Measurements from ENCODE around the gene ACER3.
A peak's percentile ranks its signal among the peaks of the same experiment; 100 is the strongest.
"Not testable (repeated sequence)": the region's sequence is repeated elsewhere in the genome, so short reads cannot be mapped to it uniquely, and the experiment has no call there.

ACER3 gene

GRCh38 chr11:76824083-76824939 lies 36.4 kb upstream of the ACER3 start:
- H3K4me2 ChIP-seq (ENCODE audit: low read length), result no peak overlapping the region
- peak overlapping the region; percentile 68 for H3K4ac ChIP-seq (ENCODE audit: low read depth, low read length)
- H3K4me1 ChIP-seq (ENCODE audit: control insufficient read depth in 1 of 2, insufficient read depth in 2 of 2, low read length in 2 of 2), result peaks cover 21 to 22% of the 10 kb centered on the region in 2 experiments
- peak overlapping the region; percentile 47 for H3K27ac ChIP-seq (ENCODE audit: low read depth, low read length)
- H2AFZ ChIP-seq (ENCODE audit: insufficient read depth, low read length, poor library complexity), result peak overlapping the region; percentile 66
- no peak overlapping the region for H3K23ac ChIP-seq (ENCODE audit: low read length)
- H3K79me1 ChIP-seq (ENCODE audit: low read length), result peaks cover 15% of the 10 kb centered on the region
- WGBS (ENCODE audit: extremely low coverage, insufficient coverage, insufficient read length), result no CpG with 5 or more reads among the region's 9 CpGs
- peak overlapping the region; percentile 74 for H2BK5ac ChIP-seq (ENCODE audit: low read depth, low read length, poor library complexity)
- peak overlapping the region; percentile 94 for H2BK120ac ChIP-seq (ENCODE audit: insufficient read depth, low read length, poor library complexity)
- peak overlapping the region; percentile 82 for H4K8ac ChIP-seq (ENCODE audit: low read depth, low read length)
- peak overlapping the region; percentile 95 for H4K91ac ChIP-seq (ENCODE audit: low read depth, low read length)
- peak overlapping the region; percentile 75 for H4K12ac ChIP-seq (ENCODE audit: low read depth, low read length)
- DNase-seq, result peak in 1 of 2 donors; percentile 34
- no peak overlapping the region for H3K4me3 ChIP-seq (ENCODE audit: low read depth, low read length)
- peak overlapping the region; percentile 69 for H3K14ac ChIP-seq (ENCODE audit: low read length)
- no peaks in the 10 kb centered on the region for H3K36me3 ChIP-seq (ENCODE audit: control insufficient read depth in 1 of 2, insufficient read depth in 2 of 2, low read length in 2 of 2)
- peaks cover 3% of the 10 kb centered on the region for H3K79me2 ChIP-seq (ENCODE audit: control insufficient read depth, insufficient read depth, low read length, poor library complexity)
- H3K27me3 ChIP-seq (ENCODE audit: insufficient read depth, low read length), result no peaks in the 10 kb centered on the region
- H3K18ac ChIP-seq (ENCODE audit: low read length), result peak overlapping the region; percentile 67
- H3K9ac ChIP-seq (ENCODE audit: low read length), result no peak overlapping the region
- H3K9me3 ChIP-seq (ENCODE audit: insufficient read depth, low read depth, low read length), result no peaks in the 10 kb centered on the region
- peak overlapping the region; percentile 91 for H2AK5ac ChIP-seq (ENCODE audit: low read length)
- peak overlapping the region; percentile 97 for H2BK12ac ChIP-seq (ENCODE audit: low read length)

DNA sequence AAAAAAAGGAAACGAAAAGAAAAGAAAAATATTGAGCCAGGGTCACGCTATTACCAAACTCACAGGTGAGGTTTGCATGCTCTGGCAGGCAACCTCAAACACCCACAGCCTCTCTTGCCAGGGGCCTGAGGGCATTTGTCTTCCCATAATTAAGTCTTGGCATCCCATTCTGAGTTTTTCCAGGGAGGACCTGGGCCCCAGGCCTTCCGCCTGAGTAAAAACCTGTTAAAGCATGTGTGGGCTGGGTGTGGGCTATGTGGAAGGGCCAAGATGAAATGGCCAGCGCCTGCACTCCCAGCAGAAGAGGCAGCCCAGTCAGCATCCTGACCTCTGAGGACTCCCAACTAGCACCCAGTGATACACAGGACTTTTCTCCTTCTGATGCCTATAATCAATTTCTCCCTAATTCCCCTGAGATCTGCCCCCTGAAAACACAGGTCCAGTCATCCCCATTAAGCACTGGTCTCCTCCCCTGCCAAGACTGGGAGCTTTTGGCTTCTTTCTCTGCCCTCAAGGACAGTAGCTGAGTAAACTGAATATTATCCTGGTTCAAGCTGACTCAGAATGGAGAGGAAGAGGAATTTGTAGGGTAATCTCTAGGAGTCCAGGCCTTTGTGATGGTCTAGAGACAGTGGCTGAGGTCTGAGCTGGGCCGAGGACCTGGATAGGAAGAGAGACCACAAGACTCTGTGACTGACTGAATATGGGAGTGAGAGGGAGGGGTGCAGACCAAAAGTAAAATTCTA lies 35.6 kb upstream of the ACER3 start:
- H3K79me2 ChIP-seq (ENCODE audit: control insufficient read depth, insufficient read depth, low read length, poor library complexity), result peaks cover 3% of the 10 kb centered on the region
- H3K36me3 ChIP-seq (ENCODE audit: control insufficient read depth in 1 of 2, insufficient read depth in 2 of 2, low read length in 2 of 2), result no peaks in the 10 kb centered on the region
- no CpG with 5 or more reads among the region's 5 CpGs for WGBS (ENCODE audit: extremely low coverage, insufficient coverage, insufficient read length)
- no peak overlapping the region for H3K4me2 ChIP-seq (ENCODE audit: low read length)
- peak; percentile 79 to 89 for DNase-seq
- H4K8ac ChIP-seq (ENCODE audit: low read depth, low read length), result peak overlapping the region; percentile 70
- no peak overlapping the region for H3K4ac ChIP-seq (ENCODE audit: low read depth, low read length)
- peaks cover 15% of the 10 kb centered on the region for H3K79me1 ChIP-seq (ENCODE audit: low read length)
- H2AK5ac ChIP-seq (ENCODE audit: low read length), result no peak overlapping the region
- H3K9me3 ChIP-seq (ENCODE audit: insufficient read depth, low read depth, low read length), result no peaks in the 10 kb centered on the region
- peak overlapping the region; percentile 55 for H3K14ac ChIP-seq (ENCODE audit: low read length)
- no peak overlapping the region for H2BK120ac ChIP-seq (ENCODE audit: insufficient read depth, low read length, poor library complexity)
- peaks cover 21 to 22% of the 10 kb centered on the region in 2 experiments for H3K4me1 ChIP-seq (ENCODE audit: control insufficient read depth in 1 of 2, insufficient read depth in 2 of 2, low read length in 2 of 2)
- H3K27me3 ChIP-seq (ENCODE audit: insufficient read depth, low read length), result no peaks in the 10 kb centered on the region
- H3K9ac ChIP-seq (ENCODE audit: low read length), result no peak overlapping the region
- H3K4me3 ChIP-seq (ENCODE audit: low read depth, low read length), result no peak overlapping the region
- no peak overlapping the region for H3K23ac ChIP-seq (ENCODE audit: low read length)
- no peak overlapping the region for H3K18ac ChIP-seq (ENCODE audit: low read length)
- H2BK12ac ChIP-seq (ENCODE audit: low read length), result peak overlapping the region; percentile 8
- H3K27ac ChIP-seq (ENCODE audit: low read depth, low read length), result no peak overlapping the region
- no peak overlapping the region for H4K12ac ChIP-seq (ENCODE audit: low read depth, low read length)
- peak overlapping the region; percentile 57 for H2AFZ ChIP-seq (ENCODE audit: insufficient read depth, low read length, poor library complexity)
- H4K91ac ChIP-seq (ENCODE audit: low read depth, low read length), result peak overlapping the region; percentile 25
- H2BK5ac ChIP-seq (ENCODE audit: low read depth, low read length, poor library complexity), result no peak overlapping the region

- no peak overlapping the region for H4K91ac ChIP-seq (ENCODE audit: low read depth, low read length)
- H3K27ac ChIP-seq (ENCODE audit: low read depth, low read length), result no peak overlapping the region
- H3K27me3 ChIP-seq (ENCODE audit: insufficient read depth, low read length), result no peaks in the 10 kb centered on the region
- DNase-seq, result no peak
- H2BK5ac ChIP-seq (ENCODE audit: low read depth, low read length, poor library complexity), result no peak overlapping the region
- H2BK120ac ChIP-seq (ENCODE audit: insufficient read depth, low read length, poor library complexity), result no peak overlapping the region
- H2AFZ ChIP-seq (ENCODE audit: insufficient read depth, low read length, poor library complexity), result peak overlapping the region; percentile 57
- peak overlapping the region; percentile 70 for H4K8ac ChIP-seq (ENCODE audit: low read depth, low read length)
- no peak overlapping the region for H3K23ac ChIP-seq (ENCODE audit: low read length)
- no peaks in the 10 kb centered on the region for H3K9me3 ChIP-seq (ENCODE audit: insufficient read depth, low read depth, low read length)
- H2AK5ac ChIP-seq (ENCODE audit: low read length), result no peak overlapping the region
- peaks cover 15% of the 10 kb centered on the region for H3K79me1 ChIP-seq (ENCODE audit: low read length)
- peaks cover 21 to 22% of the 10 kb centered on the region in 2 experiments for H3K4me1 ChIP-seq (ENCODE audit: control insufficient read depth in 1 of 2, insufficient read depth in 2 of 2, low read length in 2 of 2)
- no peak overlapping the region for H3K9ac ChIP-seq (ENCODE audit: low read length)
- H2BK12ac ChIP-seq (ENCODE audit: low read length), result no peak overlapping the region
- no peak overlapping the region for H3K18ac ChIP-seq (ENCODE audit: low read length)
- no peak overlapping the region for H3K4me3 ChIP-seq (ENCODE audit: low read depth, low read length)
- no peak overlapping the region for H3K4ac ChIP-seq (ENCODE audit: low read depth, low read length)
- WGBS (ENCODE audit: extremely low coverage, insufficient coverage, insufficient read length), result no CpG with 5 or more reads among the region's 1 CpG
- peaks cover 3% of the 10 kb centered on the region for H3K79me2 ChIP-seq (ENCODE audit: control insufficient read depth, insufficient read depth, low read length, poor library complexity)
- no peak overlapping the region for H4K12ac ChIP-seq (ENCODE audit: low read depth, low read length)
- no peak overlapping the region for H3K4me2 ChIP-seq (ENCODE audit: low read length)
- H3K36me3 ChIP-seq (ENCODE audit: control insufficient read depth in 1 of 2, insufficient read depth in 2 of 2, low read length in 2 of 2), result no peaks in the 10 kb centered on the region
- H3K14ac ChIP-seq (ENCODE audit: low read length), result peak overlapping the region; percentile 55
Measured at GRCh38 chr11:76825726-76826396, 34.9 kb upstream of the ACER3 start.

DNA sequence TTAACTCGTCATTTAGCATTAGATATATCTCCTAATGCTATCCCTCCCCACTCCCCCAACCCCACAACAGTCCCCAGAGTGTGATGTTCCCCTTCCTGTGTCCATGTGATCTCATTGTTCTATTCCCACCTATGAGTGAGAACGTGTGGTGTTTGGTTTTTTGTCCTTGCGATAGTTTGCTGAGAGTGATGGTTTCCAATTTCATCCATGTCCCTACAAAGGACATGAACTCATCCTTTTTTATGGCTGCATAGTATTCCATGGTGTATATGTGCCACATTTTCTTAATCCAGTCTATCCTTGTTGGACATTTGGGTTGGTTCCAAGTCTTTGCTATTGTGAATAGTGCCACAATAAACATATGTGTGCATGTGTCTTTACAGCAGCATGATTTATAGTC lies 34.2 kb upstream of the ACER3 start:
- DNase-seq; H2BK5ac ChIP-seq (ENCODE audit: low read depth, low read length, poor library complexity); H2BK120ac ChIP-seq (ENCODE audit: insufficient read depth, low read length, poor library complexity); H3K9ac ChIP-seq (ENCODE audit: low read length); H3K79me2 ChIP-seq (ENCODE audit: control insufficient read depth, insufficient read depth, low read length, poor library complexity); H2AK5ac ChIP-seq (ENCODE audit: low read length); H3K36me3 ChIP-seq (ENCODE audit: control insufficient read depth in 1 of 2, insufficient read depth in 2 of 2, low read length in 2 of 2); H2BK12ac ChIP-seq (ENCODE audit: low read length); H4K12ac ChIP-seq (ENCODE audit: low read depth, low read length); H3K18ac ChIP-seq (ENCODE audit: low read length); H3K27me3 ChIP-seq (ENCODE audit: insufficient read depth, low read length); H4K8ac ChIP-seq (ENCODE audit: low read depth, low read length); H3K9me3 ChIP-seq (ENCODE audit: insufficient read depth, low read depth, low read length); H3K23ac ChIP-seq (ENCODE audit: low read length); H3K27ac ChIP-seq (ENCODE audit: low read depth, low read length); H3K4me2 ChIP-seq (ENCODE audit: low read length); H3K4me3 ChIP-seq (ENCODE audit: low read depth, low read length); H2AFZ ChIP-seq (ENCODE audit: insufficient read depth, low read length, poor library complexity); H3K14ac ChIP-seq (ENCODE audit: low read length); H4K91ac ChIP-seq (ENCODE audit: low read depth, low read length); H3K4ac ChIP-seq (ENCODE audit: low read depth, low read length): not testable (repeated sequence)
- Histone ChIP-seq H3K79me1 (ENCODE audit: low read length) (peaks cover 15% of the 10 kb centered on the region), H3K4me1 (ENCODE audit: control insufficient read depth in 1 of 2, insufficient read depth in 2 of 2, low read length in 2 of 2) (peaks cover 21 to 22% of the 10 kb centered on the region in 2 experiments)
- WGBS (ENCODE audit: extremely low coverage, insufficient coverage, insufficient read length), result no CpG with 5 or more reads among the region's 3 CpGs

Measured in trophoblast cell (in vitro differentiated cells and primary cell).